Loucy (cell line): ENCODE results near the gene ABCF3.

Experiments
- EZH2phosphoT487 ChIP-seq: fragments of 200-600 bp; IDR thresholded peaks from 2 replicates; pipeline ENCODE4 v1.6.1; 2018; ENCODE audit warnings: antibody characterized with exemption, mild to moderate bottlenecking, moderate library complexity, borderline replicate concordance
- TF ChIP-seq, protein P1 (sequence below): fragments of 200-600 bp; sonication (generic); conservative IDR thresholded peaks from 2 replicates; pipeline ENCODE4 v1.5.1; 2014; ENCODE audit warnings: mild to moderate bottlenecking, antibody characterized with exemption, low read length

GRCh38 chr3:184168363-184169120, 17.5 kb upstream of the ABCF3 start:
- TF ChIP-seq, protein P1, sequence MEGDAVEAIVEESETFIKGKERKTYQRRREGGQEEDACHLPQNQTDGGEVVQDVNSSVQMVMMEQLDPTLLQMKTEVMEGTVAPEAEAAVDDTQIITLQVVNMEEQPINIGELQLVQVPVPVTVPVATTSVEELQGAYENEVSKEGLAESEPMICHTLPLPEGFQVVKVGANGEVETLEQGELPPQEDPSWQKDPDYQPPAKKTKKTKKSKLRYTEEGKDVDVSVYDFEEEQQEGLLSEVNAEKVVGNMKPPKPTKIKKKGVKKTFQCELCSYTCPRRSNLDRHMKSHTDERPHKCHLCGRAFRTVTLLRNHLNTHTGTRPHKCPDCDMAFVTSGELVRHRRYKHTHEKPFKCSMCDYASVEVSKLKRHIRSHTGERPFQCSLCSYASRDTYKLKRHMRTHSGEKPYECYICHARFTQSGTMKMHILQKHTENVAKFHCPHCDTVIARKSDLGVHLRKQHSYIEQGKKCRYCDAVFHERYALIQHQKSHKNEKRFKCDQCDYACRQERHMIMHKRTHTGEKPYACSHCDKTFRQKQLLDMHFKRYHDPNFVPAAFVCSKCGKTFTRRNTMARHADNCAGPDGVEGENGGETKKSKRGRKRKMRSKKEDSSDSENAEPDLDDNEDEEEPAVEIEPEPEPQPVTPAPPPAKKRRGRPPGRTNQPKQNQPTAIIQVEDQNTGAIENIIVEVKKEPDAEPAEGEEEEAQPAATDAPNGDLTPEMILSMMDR, result no peak
- no peak for TF ChIP-seq EZH2phosphoT487
